SK-N-SH (cell line): ENCODE measurements around the gene SCN2A. TPM values are rescaled to one million over a fixed set of nuclear protein-coding genes. Genes with fewer than 3 reads are reported as not detected.

Experiments
- CTCF ChIA-PET: fragments of 300-600, 350-600 bp; formaldehyde crosslinking; extraction: SDS; loops from one replicate; lab custom pipeline; 2021; lab: Yijun Ruan, JAX
- POLR2A ChIA-PET: fragments of 350-600 bp; sonication (Branson Sonifier 250); formaldehyde crosslinking; extraction: SDS; loops from one replicate; lab custom pipeline; 2020; ENCODE audit warnings: antibody characterized with exemption, inconsistent platforms; lab: Yijun Ruan, JAX
- DNase-seq: peaks from one replicate; pipeline ENCODE4 v3.0.0; 2012
- H2AFZ ChIP-seq: fragments of 200-600 bp; sonication (generic); 2 replicates; pipeline ENCODE4 v1.8.1; 2016; ENCODE audit warnings: antibody characterized with exemption, mild to moderate bottlenecking, low read depth
- H3F3A ChIP-seq: fragments of 200-600 bp; sonication (generic); replicated peaks from 2 replicates; pipeline ENCODE3; 2016; ENCODE audit warnings: antibody characterized with exemption, mild to moderate bottlenecking; ENCODE audit not compliant: insufficient read depth
- H3K27ac ChIP-seq, 2 experiments: fragments of 200-500 bp in 1 of 2; fragments of 200-600 bp in 1 of 2; sonication (Bioruptor generic) in 1 of 2; sonication (generic), shearing (Covaris generic) in 1 of 2; 2 replicates each; pipeline versions ENCODE4 v1.5.1 to v1.6.1; 2014 to 2016; ENCODE audit warnings: low read depth in 2 of 2, inconsistent platforms in 1 of 2, low read length in 1 of 2, mild to moderate bottlenecking in 1 of 2, mixed read lengths in 1 of 2
- H3K27me3 ChIP-seq: fragments of 200-600 bp; sonication (generic), shearing (Covaris generic); 2 replicates; pipeline ENCODE4 v1.6.1; 2016; ENCODE audit warnings: mixed run types; ENCODE audit not compliant: insufficient read depth
- H3K36me3 ChIP-seq, 2 experiments: fragments of 200-500 bp in 1 of 2; fragments of 200-600 bp in 1 of 2; sonication (Bioruptor generic) in 1 of 2; sonication (generic) in 1 of 2; replicated peaks in 1 of 2; 2 replicates each; pipeline versions ENCODE3 to v1.5.1; 2014 to 2016; ENCODE audit warnings: low read length in 1 of 2, mild to moderate bottlenecking in 1 of 2; ENCODE audit not compliant: insufficient read depth in 2 of 2, control insufficient read depth in 1 of 2
- H3K4me1 ChIP-seq, 2 experiments: fragments of 200-500 bp in 1 of 2; fragments of 200-600 bp in 1 of 2; sonication (Bioruptor generic) in 1 of 2; sonication (generic), shearing (Covaris generic) in 1 of 2; 2 replicates each; pipeline versions ENCODE4 v1.5.1 to v1.6.1; 2014 to 2016; ENCODE audit warnings: low read depth in 1 of 2, low read length in 1 of 2, mixed run types in 1 of 2; ENCODE audit not compliant: insufficient read depth in 2 of 2, control insufficient read depth in 1 of 2
- H3K4me2 ChIP-seq: fragments of 200-600 bp; sonication (generic), shearing (Covaris generic); 2 replicates; pipeline ENCODE4 v1.6.1; 2017; ENCODE audit warnings: mixed run types
- H3K4me3 ChIP-seq, 2 experiments: fragments of 200-500 bp in 1 of 2; fragments of 200-600 bp in 1 of 2; sonication (Bioruptor generic) in 1 of 2; sonication (generic), shearing (Covaris generic) in 1 of 2; 2 replicates each; pipeline versions ENCODE4 v1.5.1 to v1.8.1; 2014 to 2016; ENCODE audit warnings: low read depth in 2 of 2, inconsistent platforms in 1 of 2, low read length in 1 of 2, mild to moderate bottlenecking in 1 of 2, mixed read lengths in 1 of 2, moderate library complexity in 1 of 2
- H3K79me2 ChIP-seq: fragments of 200-600 bp; sonication (generic); 2 replicates; pipeline ENCODE4 v1.8.1; 2017; ENCODE audit warnings: mild to moderate bottlenecking; ENCODE audit not compliant: insufficient read depth
- H3K9ac ChIP-seq: fragments of 200-600 bp; sonication (generic); 2 replicates; pipeline ENCODE4 v1.6.1; 2017; ENCODE audit warnings: mixed run types
- H3K9me2 ChIP-seq: fragments of 200-600 bp; sonication (generic); 2 replicates; pipeline ENCODE4 v1.6.1; 2017; ENCODE audit warnings: mixed run types
- H3K9me3 ChIP-seq: fragments of 200-600 bp; sonication (generic); 2 replicates; pipeline ENCODE4 v1.6.1; 2017; ENCODE audit warnings: mixed run types, mild to moderate bottlenecking, moderate library complexity
- H4K20me1 ChIP-seq: fragments of 200-600 bp; sonication (generic); 2 replicates; pipeline ENCODE4 v1.6.1; 2017; ENCODE audit warnings: mild to moderate bottlenecking, mixed run types; ENCODE audit not compliant: insufficient read depth
- EP300 ChIP-seq, 2 experiments: IDR thresholded peaks; 2 replicates each; pipeline versions ENCODE4 v1.4.0 to v1.6.1; 2012; ENCODE audit warnings: borderline replicate concordance in 1 of 2, low read depth in 1 of 2, low read length in 1 of 2
- FOXJ3 ChIP-seq: sonication (generic); formaldehyde crosslinking; IDR thresholded peaks from 2 replicates; pipeline ENCODE4 v1.5.1; 2020; ENCODE audit warnings: mild to moderate bottlenecking, missing genetic modification reagents
- GABPA ChIP-seq: IDR thresholded peaks from 2 replicates; pipeline ENCODE4 v1.4.0; 2012; ENCODE audit warnings: low read depth, mild to moderate bottlenecking
- JUND ChIP-seq: IDR thresholded peaks from 2 replicates; pipeline ENCODE4 v1.4.0; 2012
- MEF2A ChIP-seq: IDR thresholded peaks from 2 replicates; pipeline ENCODE4 v1.4.0; 2012; ENCODE audit warnings: low read depth, borderline replicate concordance
- MXI1 ChIP-seq: IDR thresholded peaks from 2 replicates; pipeline ENCODE4 v1.6.1; 2012; ENCODE audit warnings: mild to moderate bottlenecking, low read depth, low read length, improper control_type of control experiment
- NFIC ChIP-seq: IDR thresholded peaks from 2 replicates; pipeline ENCODE4 v1.4.0; 2012; ENCODE audit warnings: borderline replicate concordance
- NRF1 ChIP-seq: IDR thresholded peaks from 2 replicates; pipeline ENCODE4 v1.6.1; 2012; ENCODE audit warnings: low read depth, mild to moderate bottlenecking, low read length
- PBX3 ChIP-seq: IDR thresholded peaks from 2 replicates; pipeline ENCODE4; 2012
- POLR2AphosphoS5 ChIP-seq: IDR thresholded peaks from 2 replicates; pipeline ENCODE4 v1.6.1; 2012; ENCODE audit warnings: low read depth, low read length
- RXRA ChIP-seq: IDR thresholded peaks from 2 replicates; pipeline ENCODE4 v1.4.0; 2012; ENCODE audit warnings: low read depth, mild to moderate bottlenecking, borderline replicate concordance
- SIN3A ChIP-seq: IDR thresholded peaks from 2 replicates; pipeline ENCODE4 v1.6.1; 2012; ENCODE audit warnings: low read depth, mild to moderate bottlenecking, low read length, moderate library complexity, borderline replicate concordance
- TEAD4 ChIP-seq: IDR thresholded peaks from 2 replicates; pipeline ENCODE4 v1.4.0; 2012; ENCODE audit warnings: mild to moderate bottlenecking, borderline replicate concordance; ENCODE audit not compliant: insufficient read depth
- YY1 ChIP-seq: IDR thresholded peaks from 2 replicates; pipeline ENCODE4 v1.4.0; 2012; ENCODE audit warnings: low read depth, mild to moderate bottlenecking
- WGBS: methylation state at CpG from one replicate; pipeline ENCODE4 v1.1.6; 2017; ENCODE audit warnings: low lambda C conversion rate; 5-methylcytosine and 5-hydroxymethylcytosine counted together
- polyA plus RNA-seq, 3 experiments: library from polyadenylated mRNA; depleted of rRNA; stranded (reverse); fragments of >200 nt; gene quantifications; 2 replicates each; pipeline ENCODE4 v1.2.3, GENCODE V29; 2012
- TF ChIP-seq, protein P1 (sequence below): IDR thresholded peaks from 2 replicates; pipeline ENCODE4 v1.4.0; 2012; ENCODE audit warnings: low read depth

SCN2A gene
- polyA plus RNA-seq, 1 of the 3 experiments (the other 2 are of a cell fraction) = 5.1 TPM

DNA sequence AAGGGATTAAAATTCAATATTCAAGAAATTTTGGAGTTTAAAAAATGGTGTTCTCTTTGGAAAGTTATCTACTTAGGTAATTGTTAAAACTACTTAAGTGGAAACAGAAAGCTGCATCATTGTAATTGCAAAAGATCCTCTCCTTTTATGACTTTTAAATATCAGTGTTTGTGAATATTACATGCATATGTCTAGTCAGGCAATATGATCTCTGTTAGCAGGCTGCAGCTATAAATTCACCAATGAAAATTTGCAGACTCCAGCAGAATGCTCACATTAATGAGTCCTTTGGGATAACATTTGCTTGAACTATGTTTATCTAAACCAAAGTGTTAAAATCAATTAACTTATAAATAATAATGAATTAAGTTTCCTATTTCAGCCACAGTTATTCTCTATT is 171.1 kb downstream of the SCN2A start (continued):
- TF ChIP-seq EP300 (IDR thresholded peaks at IDR 0.05; ENCODE audit: borderline replicate concordance in 1 of 2, low read depth in 1 of 2, low read length in 1 of 2) = no peak

DNA sequence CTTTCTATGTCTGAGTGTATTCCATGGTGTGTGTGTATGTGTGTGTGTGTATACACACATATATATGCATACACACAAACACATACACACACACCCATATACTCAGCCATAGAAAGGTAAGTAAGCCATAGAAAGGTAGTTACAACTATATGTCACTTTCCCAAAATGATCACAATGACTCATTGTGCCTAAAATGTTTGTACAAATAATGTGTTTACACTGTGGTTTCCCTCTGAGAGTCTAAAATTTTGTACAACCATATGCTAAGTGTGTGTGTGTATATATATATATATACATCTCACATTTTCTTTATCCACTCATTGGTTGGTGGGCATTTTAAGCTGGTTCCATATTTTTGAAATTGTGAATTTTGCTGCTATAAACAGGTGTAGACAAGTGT is 175.0 kb downstream of the SCN2A start:
- CTCF ChIA-PET = no interaction called here

DNA sequence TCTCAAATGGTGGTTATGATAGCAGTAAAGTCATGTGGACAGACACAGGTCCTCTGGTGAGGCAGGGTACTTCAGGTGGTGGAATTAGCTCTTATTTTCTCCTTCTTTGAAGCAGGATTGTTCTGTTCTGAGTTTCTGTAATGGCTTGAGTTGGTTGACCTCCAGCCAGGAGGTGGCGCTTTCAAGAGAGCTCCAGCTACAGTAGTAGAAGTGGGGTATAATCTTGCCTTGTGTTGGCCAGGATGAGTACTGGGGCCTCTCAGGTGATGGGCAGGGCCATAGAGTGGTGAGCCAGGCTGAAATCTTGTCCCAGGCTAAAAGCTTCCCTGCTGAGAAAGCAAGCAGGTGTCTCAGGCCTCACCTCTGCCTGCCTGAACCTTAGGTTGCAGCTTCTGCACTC is 177.8 kb downstream of the SCN2A start:
- Histone ChIP-seq H3K36me3 (no peaks in the 10 kb centered on the region), H3F3A (no peaks in the 10 kb centered on the region), H3K79me2 (no peaks in the 10 kb centered on the region)
- DNase-seq = no peak
- WGBS = 100% methylated on average over 1 of the region's 1 CpG
- TF ChIP-seq MXI1 = no peak
- TF ChIP-seq SIN3A = no peak
- TF ChIP-seq NRF1 = no peak
- no peak for TF ChIP-seq JUND
- no peak for TF ChIP-seq PBX3
- no peak for TF ChIP-seq MEF2A
- no peak for TF ChIP-seq FOXJ3 (CRISPR knock-in tag)
- TF ChIP-seq YY1 = no peak
- TF ChIP-seq POLR2AphosphoS5 = no peak
- TF ChIP-seq NFIC = no peak
- TF ChIP-seq GABPA = no peak
- TF ChIP-seq, all 33 proteins: peak for 0
- CTCF ChIA-PET = interaction anchor here (1.3 to 1.8 kb wide), 3 partner anchors 11 to 457 kb away, joined by 3 to 4 read pairs (median 3); no protein-coding TSS in a partner anchor
- no peak overlapping the region for H3K4me2 ChIP-seq
- H3K9ac ChIP-seq = no peak overlapping the region
- no peaks in the 10 kb centered on the region for H3K4me1 ChIP-seq
- no peak overlapping the region for H3K27ac ChIP-seq
- H3K27me3 ChIP-seq = no peaks in the 10 kb centered on the region
- H4K20me1 ChIP-seq = no peaks in the 10 kb centered on the region
- no peaks in the 10 kb centered on the region for H3K9me2 ChIP-seq
- POLR2A ChIA-PET = interaction anchor here (0.6 kb wide), 1 partner anchor 91 kb away, joined by 3 read pairs; no protein-coding TSS in a partner anchor
- H3K4me3 ChIP-seq = no peak overlapping the region
- H3K9me3 ChIP-seq = no peaks in the 10 kb centered on the region
- H2AFZ ChIP-seq = no peak overlapping the region

More for the DNA sequence above, 175.0 kb downstream of the SCN2A start:
- Histone ChIP-seq H3K36me3 (no peaks in the 10 kb centered on the region), H4K20me1 (no peaks in the 10 kb centered on the region), H3K4me3 (no peak overlapping the region), H3K27ac (no peak overlapping the region), H3K4me2 (no peak overlapping the region), H3K4me1 (no peaks in the 10 kb centered on the region), H3F3A (no peaks in the 10 kb centered on the region), H3K9ac (no peak overlapping the region), H2AFZ (no peak overlapping the region), H3K27me3 (no peaks in the 10 kb centered on the region), H3K9me3 (no peaks in the 10 kb centered on the region), H3K9me2 (no peaks in the 10 kb centered on the region), H3K79me2 (no peaks in the 10 kb centered on the region)
- POLR2A ChIA-PET = no interaction called here
- TF ChIP-seq TEAD4 (no peak), RXRA (no peak), GABPA (no peak), SIN3A (no peak)
- TF ChIP-seq, protein P1, sequence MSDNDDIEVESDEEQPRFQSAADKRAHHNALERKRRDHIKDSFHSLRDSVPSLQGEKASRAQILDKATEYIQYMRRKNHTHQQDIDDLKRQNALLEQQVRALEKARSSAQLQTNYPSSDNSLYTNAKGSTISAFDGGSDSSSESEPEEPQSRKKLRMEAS = no peak
- DNase-seq = no peak
